Sciatic nerve (tissue), 2 donors: ENCODE measurements around the gene SPATA19. TPM values are rescaled to one million over a fixed set of nuclear protein-coding genes. Genes with fewer than 3 reads are reported as not detected.

Experiments used
- ATAC-seq: fragments of 200-7000 bp; cut with Tn5 transposase; one replicate; pipeline ENCODE4 v1.9.1; 2020; ENCODE audit warnings: mild to moderate bottlenecking, moderate library complexity
- DNase-seq: peaks from one replicate; pipeline ENCODE4 v3.0.0-alpha.2; 2020; ENCODE audit warnings: low spot score
- intact Hi-C: fragments of 100-400 bp; cut with DNase I; formaldehyde crosslinking; loops from one replicate; pipeline ENCODE4 v1.14.2; 2022
- total RNA-seq: library from RNA; stranded (reverse); fragmentation: NEBNext Ultra II Directional; extraction: Animal tissue kit (Norgen Biotek cat#: 25700); gene quantifications from one replicate; pipeline ENCODE4 v1.2.1, GENCODE V29; 2021
- donor health status: DM: no; HTN: no; CAD: no.
- donor health status: DM: no; HTN: no; CAD: no.

Gene SPATA19
- total RNA-seq, 1 donor from 2014 or later, result not detected

DNA sequence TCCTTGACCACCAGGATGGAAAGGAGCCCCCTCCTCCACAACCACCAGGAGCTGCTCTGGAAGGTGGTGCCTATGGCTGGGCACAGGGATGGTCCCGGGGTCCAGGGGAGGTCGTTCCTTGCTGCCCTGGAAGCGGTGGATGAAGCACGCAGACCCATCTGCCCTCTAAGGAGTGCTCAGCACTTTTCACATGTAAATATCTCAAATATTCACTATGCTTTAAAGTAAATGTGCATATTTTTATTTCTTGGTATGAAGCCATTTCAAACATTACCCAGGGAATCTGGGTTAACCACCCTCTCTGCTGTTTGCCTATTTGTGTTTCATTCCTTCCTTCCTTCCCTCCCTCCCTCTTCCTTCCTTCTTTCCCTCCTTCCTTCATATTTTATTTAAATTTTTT is 21.7 kb downstream of the SPATA19 start:
- DNase-seq (no peak), ATAC-seq (no peak)
- intact Hi-C loops, result no loop called here

DNA sequence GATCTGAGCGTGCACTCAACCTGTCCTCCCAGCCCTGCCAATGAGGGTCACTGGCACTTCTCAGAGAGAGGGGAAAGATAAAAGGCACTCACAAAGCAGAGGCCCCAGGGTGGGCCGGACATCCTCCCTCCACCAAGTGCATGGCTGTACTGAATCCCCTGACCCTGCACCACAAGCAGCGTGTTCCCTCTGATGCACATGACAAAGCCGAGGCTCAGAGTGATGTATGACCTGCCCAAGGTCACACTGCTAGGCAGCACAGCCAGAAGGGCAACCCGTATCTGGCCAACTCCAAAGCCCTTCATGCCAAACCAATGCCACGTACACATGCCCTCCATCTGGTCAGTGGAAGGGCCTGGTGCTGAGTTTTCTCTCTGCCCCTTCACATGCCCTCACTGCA is 22.1 kb downstream of the SPATA19 start:
- ATAC-seq (no peak), DNase-seq (no peak)
- intact Hi-C loops, result no loop called here

DNA sequence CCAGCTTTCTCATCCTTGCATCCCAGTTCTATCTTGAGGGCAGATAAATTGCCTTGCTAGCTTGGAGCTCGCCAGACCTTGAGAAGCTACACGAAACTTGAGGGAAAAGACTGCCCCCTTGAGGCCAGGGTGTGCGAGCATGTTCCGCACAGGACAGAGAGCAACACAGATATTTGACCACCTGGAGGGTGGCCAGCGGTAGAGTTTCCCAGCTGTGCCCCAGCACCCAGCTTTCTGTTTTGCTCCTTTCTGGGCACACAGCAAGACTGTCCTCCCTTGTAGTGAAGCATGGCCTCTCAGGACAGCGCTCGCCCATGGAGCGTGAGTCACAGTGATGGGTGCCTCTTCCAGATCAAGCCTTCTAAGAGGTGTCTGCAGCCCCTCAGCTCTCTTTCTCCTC is 23.5 kb downstream of the SPATA19 start:
- intact Hi-C loops, result no loop called here
- peak; percentile 47 for ATAC-seq
- peak; percentile 67 for DNase-seq

DNA sequence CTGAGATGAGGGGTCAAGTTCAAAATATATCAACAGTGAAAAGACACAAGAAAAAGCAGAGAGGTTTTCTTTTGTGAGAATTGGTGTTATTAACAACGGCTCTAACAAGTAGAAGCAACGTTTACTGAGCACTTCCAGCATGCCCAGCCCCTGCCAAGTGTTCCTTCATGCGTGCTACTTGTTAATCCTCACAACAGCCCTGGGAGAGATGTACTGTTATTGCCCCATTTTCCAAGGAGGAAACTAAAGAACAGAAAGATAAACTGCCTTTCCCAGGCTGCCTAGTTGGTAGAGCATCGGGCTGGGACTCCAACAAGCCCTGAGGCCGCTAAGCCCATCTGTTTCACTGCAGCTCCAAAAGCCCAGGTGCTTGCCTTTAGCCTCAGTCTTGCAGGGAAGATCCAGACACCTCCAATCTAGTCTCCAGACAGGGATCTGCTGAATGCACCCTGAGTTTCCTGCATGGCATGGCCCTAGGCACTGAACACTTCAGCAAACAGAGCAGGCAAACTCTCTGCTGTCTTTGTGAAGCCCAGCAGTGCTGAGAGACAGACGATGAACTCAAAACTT is 25.5 kb downstream of the SPATA19 start:
- intact Hi-C loops, result no loop called here
- DNase-seq, result no peak
- ATAC-seq, result no peak

DNA sequence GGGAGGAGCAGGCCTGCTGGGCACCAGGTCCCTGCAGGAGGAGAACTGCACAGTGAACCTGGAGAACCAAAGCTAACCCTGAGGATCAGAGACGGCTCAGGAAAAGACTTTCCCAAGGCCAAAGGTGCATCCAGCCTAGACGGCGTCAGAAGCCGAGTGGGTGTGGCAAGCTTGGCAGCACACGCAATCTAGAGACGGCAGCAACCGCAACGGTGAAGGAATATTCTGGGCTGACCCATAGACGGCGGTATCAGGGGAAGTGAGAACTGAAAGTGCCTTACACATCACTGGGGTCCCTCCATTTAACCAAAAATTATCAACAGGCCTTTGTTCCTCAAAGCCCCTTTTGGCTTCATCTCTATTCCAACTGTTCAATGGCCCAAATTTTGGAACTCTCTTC is 26.2 kb downstream of the SPATA19 start:
- intact Hi-C loops, result no loop called here
- DNase-seq (no peak), ATAC-seq (no peak)

DNA sequence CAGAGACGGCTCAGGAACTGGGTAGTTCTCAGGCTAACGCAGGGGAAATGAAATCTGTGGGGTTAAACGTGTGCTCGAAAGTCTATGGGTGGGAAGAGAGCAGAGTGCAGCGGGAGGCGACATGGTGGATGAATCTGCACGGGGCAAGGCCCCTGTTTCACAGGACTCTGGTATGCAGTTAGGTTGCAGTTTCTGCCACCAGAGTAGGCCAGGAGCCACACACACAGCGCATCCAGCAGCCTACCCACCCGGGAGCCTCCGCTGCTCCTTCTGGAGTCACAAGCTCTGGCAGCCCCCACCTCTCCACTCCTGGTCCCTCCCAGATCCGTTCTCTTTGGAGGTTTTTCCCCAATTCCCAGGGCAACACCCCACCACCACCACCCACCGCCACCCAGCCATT is 27.0 kb downstream of the SPATA19 start:
- ATAC-seq (no peak), DNase-seq (no peak)
- intact Hi-C loops, result no loop called here

DNA sequence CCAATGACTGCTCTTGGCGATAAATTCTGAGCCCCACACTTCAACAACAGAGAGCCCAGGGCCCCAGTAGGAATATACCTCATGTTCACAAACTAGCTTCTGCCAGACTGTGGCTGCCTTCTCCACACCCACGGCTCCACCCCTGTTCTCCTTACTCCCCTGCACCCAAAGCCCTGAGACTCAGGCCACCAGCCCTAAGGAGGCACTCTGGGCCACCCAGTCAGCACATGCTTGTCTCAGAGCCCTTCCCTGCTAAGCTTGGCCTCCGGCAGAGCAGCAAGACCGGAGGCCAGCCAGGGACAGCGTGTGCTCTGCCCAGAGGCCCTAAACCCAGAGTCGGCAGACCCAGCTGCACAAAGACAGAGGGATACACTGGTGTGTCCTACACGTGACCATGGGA is 27.9 kb downstream of the SPATA19 start:
- intact Hi-C loops, result no loop called here

DNA sequence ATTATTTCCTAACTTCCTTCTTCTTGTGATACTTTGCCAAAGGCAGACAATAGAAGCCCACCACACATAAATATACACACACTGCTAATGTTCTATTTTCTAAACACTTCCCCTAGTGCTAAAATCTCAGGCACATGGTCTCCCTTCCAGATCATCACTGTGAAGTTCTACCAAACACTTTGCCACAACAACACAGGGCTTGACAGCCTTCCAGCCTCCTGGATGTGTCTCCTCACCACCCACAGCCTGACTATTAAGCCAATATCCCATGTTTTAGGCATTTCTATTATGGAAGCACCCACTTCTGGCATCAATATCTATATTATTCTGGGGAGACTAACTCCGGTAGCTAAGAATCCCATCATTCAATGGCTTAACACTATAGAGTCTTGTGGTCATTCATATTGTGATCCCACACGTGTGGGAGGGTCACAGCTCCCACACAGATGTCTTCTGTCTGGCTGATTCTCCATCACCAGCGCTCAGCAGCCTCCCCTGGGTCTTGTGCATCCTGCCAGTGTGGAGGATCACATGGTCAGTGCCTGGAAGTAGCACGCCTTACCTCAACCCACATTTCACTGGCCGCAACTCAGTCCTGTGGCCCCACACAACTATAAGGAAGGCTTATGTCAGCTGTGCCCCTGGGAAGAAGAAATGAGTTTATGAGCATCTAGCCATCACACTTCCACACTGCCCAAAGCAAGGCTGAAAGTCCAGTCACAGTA is 29.0 kb downstream of the SPATA19 start:
- DNase-seq, result no peak
- no peak for ATAC-seq
- intact Hi-C loops, result no loop called here

More for the DNA sequence above, 27.9 kb downstream of the SPATA19 start:
- DNase-seq (no peak), ATAC-seq (peak; percentile 67)

DNA sequence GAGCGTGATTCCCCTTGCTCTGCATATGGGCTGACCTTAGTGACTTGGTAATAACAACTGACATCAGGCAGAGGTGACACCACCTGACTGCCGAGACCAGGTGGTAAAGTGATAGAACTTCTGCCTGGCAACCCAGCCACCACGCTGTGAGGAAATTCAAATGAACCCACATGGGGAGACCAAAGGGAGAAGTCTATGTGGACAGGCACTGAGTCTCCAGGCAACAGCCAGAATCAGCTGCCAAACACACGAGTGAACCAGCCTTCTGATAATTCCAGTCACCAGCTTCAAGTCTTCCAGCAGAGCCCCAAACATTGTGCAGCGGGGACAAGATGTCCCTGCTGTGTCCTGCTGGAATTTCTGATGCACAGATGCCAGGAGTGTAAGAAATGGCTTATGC is 29.7 kb downstream of the SPATA19 start:
- ATAC-seq, result no peak

DNA sequence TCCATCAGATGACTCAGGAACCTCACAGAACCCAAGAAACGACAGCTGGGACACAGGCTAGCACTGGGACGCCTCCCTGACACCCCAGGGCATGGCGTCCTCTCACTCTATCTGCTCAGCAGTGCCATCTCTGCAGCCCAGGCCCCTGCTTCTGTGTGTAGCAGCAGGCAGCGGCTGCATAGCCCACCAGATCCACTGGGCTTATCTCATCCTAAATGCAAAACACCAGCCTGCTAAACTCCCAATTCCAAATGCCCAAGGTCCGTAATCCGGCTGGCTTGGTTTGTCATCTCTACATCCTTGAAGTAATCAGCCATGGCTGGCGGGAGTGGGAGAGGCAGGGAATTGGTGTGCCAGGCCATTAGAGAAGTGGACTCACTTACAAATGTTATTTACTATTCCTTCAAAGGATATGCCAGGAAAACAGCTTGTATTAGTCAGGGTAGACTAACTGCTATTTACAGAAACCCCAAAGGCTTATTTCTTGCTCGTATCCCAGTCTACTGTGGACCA is 30.7 kb downstream of the SPATA19 start:
- DNase-seq, result no peak
- intact Hi-C loops, result no loop called here
- no peak for ATAC-seq

More for the DNA sequence above, 29.7 kb downstream of the SPATA19 start:
- DNase-seq, result no peak
- intact Hi-C loops, result no loop called here

DNA sequence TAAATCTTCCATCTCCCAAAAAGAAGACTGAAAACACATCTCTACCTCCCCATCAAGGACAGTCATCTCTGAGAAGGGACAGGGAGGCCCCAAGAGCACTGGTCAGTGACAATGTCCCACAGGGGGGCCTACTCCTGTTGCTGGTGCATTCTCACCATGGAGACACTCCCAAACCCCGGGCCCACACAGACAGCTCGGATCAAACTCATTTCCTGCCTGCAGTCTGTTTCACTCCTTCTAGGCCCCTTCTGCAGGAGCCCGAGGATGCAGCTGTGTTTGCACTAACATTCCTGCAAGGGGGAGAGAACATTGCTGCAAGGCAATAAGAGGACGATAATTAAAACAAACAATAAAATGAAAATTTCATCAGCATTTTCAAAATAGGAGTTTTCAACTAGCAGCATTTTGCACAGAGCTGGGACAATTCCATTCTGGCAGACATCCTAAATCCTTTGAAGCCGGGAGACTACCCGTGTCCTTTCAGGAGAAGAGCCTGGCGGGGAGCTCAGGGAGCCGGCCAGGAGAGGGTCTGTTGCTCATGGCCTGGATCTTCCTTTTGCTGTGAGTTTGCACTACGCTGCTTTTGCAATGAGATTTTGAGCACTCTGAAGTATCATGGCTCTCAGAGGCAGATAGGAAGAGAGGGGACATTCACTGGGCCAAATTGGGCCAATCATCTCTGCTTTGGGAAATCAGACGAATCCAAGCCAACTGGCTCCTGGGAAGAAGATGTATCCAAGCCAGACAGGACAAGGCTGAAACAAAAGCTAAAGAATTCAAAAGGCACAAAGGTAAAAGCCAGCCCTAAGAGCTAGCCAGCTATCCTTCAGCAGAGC is 33.2 kb downstream of the SPATA19 start:
- ATAC-seq (no peak), DNase-seq (no peak)
- intact Hi-C loops, result no loop called here

DNA sequence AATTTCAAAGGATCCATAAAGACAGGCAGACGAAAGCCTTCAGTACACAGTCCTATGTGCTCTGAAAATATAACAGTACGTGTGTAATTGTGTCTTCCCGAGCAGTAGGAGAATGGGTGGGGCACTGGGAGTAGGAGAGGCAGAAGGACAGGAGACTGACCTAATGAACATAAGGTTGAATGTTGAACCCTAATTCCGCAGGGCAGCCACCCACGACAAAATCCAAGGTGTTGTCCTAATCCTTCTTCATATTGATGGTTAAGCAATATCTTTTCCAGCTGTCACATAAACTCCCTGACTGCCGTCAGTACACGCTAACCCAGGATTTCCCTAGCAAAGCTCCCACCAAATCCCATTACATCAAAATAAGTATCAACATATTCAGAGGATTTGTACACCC is 34.5 kb downstream of the SPATA19 start:
- no peak for ATAC-seq
- intact Hi-C loops, result no loop called here
- DNase-seq, result no peak

DNA sequence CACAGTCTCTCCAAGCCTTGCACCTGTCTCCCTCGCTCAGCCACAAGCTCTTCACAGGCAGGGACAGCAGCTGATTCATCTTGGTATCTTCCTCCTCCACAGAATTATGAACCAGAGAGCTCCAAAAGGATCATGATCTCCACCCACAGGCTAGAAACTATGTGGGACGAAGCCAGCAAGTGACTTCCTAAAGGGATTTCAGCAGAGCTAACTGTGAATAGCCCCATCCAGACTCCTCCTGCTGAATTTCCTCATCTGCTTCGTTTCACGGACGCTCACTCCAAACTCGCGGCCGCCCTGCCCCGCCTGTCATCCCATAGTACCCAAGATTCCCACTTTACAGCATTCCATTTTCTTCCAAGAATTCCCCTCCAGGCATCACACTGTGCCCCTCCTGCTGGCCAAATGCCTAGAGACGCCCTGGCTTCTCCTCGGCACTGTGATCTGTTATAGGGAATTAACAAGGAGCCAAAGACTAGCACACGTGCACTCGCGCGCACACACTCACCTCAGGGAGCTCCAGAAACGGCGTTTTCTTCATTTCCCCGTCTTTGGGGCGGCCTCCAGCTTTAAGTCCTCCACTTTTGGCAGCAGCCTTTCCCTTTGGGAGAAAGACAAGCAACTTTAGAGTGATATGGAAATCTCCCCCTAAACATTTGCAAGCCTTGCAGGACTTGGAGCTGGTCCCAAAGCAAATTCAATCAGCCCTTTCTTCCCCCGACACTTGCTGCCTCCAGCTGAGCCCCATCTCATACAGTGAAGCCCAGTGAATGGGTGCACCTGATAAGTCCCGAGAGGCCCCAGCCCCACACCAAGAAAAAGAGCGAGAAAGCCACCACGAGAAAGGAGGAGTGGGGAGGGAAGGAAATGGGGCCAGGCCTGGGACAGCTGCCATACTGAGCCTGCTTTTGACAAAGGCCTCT is 35.5 kb downstream of the SPATA19 start:
- peak; percentile 77 for ATAC-seq
- DNase-seq, result no peak
- intact Hi-C loops, result no loop called here

DNA sequence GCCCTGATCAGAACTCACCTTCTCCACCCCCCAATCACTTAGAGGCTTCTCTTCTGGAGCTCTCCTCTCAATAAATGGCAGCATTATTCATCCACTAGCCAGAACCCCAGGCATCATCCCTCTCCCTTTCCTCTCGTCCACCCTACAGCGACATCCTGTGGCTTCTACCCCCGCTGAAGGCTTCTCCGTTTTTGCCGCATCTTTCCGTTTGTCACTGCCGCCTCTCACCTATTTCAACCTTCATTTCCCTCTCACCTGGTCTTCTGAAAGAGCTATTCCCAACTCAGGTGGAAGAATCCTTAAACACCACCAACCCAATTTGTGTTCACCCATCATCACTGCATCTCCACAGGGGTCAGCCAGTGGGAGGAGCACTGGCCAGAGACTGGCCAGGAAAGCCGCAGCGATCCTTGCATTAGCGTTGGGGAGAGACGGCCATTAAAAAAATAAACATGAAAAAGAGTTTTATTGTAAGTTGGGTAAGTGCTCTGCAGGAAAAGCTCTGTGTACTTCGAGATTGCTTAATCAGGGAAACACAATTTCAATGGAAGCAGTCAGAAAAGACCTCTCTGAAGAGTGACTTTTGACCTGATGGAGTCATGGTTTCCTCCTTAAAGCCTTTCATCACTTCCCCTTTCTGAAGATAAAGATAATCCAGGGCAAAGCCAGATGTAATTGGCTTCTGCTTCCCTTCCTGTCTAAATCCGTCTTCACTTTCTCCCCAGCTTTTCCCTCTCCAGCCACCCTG is 36.7 kb downstream of the SPATA19 start:
- intact Hi-C loops, result no loop called here
- ATAC-seq (peak; percentile 60), DNase-seq (no peak)

DNA sequence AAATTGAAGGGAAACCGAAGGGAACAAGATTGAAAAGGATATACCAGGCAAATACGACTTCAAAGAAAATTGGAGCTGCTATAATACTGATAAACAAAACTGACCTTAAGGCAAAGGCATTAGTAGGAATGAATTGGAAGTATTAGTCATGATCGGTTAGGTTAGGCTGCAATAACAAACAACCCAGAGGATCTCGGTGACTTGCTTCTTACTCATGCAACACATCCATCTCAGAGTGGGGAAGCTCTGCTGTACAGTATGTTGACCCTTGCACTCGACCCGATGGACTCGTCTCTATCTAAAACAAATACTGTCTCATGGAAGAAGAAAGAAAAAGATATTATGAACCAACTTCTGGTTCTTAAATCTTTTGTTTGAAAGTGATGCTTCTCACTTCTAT is 42.3 kb downstream of the SPATA19 start:
- DNase-seq (no peak), ATAC-seq (no peak)
- intact Hi-C loops, result no loop called here

DNA sequence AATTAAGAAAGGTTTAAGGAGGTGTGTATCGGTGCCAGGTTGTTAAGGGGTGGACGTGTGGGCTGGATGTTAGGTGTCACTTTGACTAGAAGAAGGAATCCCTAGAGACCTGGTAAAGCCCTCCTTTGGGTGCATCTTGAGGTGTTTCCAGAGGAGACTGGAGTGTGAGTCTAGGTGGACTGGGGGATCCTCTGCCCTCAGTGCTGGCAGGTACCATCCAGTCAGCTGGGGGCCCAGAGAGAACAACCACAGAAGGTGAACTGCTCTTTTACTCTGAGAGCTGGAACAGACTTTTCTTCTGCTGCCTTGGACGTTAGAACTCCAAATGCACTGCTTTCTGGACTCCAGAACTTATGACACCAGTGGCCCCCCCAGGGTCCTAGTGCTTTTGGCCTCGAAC is 44.0 kb downstream of the SPATA19 start:
- DNase-seq (no peak), ATAC-seq (no peak)
- intact Hi-C loops, result no loop called here

DNA sequence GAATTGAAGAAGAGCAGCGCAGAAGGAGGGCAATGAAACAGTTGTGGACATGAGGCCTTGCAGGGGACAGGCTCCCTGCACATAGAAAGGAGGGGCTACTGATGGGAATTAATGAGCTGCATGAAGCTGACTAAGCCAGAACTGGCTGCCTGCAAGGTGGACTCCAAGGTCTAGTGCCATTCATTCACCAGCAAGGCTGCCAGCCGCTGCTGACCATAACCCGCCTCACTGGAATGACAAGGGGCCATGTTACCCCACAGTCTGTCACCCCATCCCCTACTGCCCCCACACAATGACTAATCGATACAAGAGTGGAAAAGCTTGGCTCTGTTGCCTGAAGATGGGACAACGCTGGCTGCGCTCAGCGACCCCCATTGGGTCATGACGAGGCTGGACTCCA is 44.6 kb downstream of the SPATA19 start:
- intact Hi-C loops, result no loop called here
- ATAC-seq (no peak), DNase-seq (no peak)

DNA sequence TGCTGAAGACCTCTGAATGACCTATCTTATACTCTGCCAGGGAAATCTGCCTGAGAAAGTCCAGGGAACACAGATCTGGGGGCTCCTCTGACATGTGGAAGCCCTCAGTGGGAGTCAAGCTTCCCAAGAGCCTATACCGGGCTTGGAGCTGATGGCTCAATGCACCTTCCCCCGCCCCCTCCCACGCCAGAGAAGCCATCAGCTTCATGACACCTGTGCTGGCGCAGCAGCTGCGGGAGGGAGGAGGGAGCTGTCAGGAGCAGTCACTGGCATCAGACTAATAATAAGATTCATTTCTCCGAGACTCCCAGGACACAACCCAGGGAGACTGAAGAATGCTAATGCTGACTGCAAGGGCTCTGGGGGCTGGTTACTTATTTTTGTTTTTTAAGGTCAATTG is 47.8 kb downstream of the SPATA19 start:
- ATAC-seq (no peak), DNase-seq (no peak)
- intact Hi-C loops, result no loop called here
